ENCODE measurements around the gene KCNE3. TPM values are rescaled to one million over a fixed set of nuclear protein-coding genes. Genes with fewer than 3 reads are reported as not detected.
A peak's percentile ranks its signal among the peaks of the same experiment; 100 is the strongest.

The KCNE3 gene
- total RNA-seq, 1 experiment from 2014 or later = 0.73 TPM

- H3K4me3 ChIP-seq (ENCODE audit: low read length) = peak overlapping the region; percentile 92; the same call in 1 of the 2 replicates
- ATAC-seq (no peak), DNase-seq (peak; percentile 9)
- H3K27ac ChIP-seq (ENCODE audit: low read length) = peak overlapping the region; percentile 92
- H3K9ac ChIP-seq (ENCODE audit: low read length) = peak overlapping the region; percentile 96
- no peaks in the 10 kb centered on the region for H4K20me1 ChIP-seq (ENCODE audit: low read length)
- H3K4me1 ChIP-seq (ENCODE audit: insufficient read depth, low read length) = peaks cover 17% of the 10 kb centered on the region
- H3K36me3 ChIP-seq (ENCODE audit: low read depth, low read length) = no peaks in the 10 kb centered on the region
- peaks cover 4% of the 10 kb centered on the region for H3F3A ChIP-seq (ENCODE audit: low read length, unreplicated experiment)
- intact Hi-C loops (cut with micrococcal nuclease) = no loop called here
- BruUV-seq (replicated peaks) = TSS peak; percentile 49
- no peak overlapping the region for H2AFZ ChIP-seq (ENCODE audit: low read length)
- TF ChIP-seq EZH2 (IDR thresholded peaks at IDR 0.05; ENCODE audit: low read length, unreplicated experiment) (no peak), EZH2phosphoT487 (IDR thresholded peaks at IDR 0.05; ENCODE audit: borderline replicate concordance, low read length) (no peak)
- TF ChIP-seq, protein P1, sequence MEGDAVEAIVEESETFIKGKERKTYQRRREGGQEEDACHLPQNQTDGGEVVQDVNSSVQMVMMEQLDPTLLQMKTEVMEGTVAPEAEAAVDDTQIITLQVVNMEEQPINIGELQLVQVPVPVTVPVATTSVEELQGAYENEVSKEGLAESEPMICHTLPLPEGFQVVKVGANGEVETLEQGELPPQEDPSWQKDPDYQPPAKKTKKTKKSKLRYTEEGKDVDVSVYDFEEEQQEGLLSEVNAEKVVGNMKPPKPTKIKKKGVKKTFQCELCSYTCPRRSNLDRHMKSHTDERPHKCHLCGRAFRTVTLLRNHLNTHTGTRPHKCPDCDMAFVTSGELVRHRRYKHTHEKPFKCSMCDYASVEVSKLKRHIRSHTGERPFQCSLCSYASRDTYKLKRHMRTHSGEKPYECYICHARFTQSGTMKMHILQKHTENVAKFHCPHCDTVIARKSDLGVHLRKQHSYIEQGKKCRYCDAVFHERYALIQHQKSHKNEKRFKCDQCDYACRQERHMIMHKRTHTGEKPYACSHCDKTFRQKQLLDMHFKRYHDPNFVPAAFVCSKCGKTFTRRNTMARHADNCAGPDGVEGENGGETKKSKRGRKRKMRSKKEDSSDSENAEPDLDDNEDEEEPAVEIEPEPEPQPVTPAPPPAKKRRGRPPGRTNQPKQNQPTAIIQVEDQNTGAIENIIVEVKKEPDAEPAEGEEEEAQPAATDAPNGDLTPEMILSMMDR (conservative IDR thresholded peaks at IDR 0.05; ENCODE audit: low read depth, low read length) = no peak
- no peaks in the 10 kb centered on the region for H3K9me2 ChIP-seq (replicated peaks; ENCODE audit: low read length)
- H3K9me3 ChIP-seq (ENCODE audit: low read length) = no peaks in the 10 kb centered on the region
- no peaks in the 10 kb centered on the region for H3K79me2 ChIP-seq (ENCODE audit: low read length)
- POLR2A ChIA-PET (ENCODE audit: unreplicated experiment) = interaction anchor here (0.6 kb wide), 1 partner anchor 55 kb away, joined by 6 read pairs; no protein-coding TSS in a partner anchor
- CTCF ChIA-PET = interaction anchor here (0.7 kb wide), 1 partner anchor 13 kb away, joined by 6 read pairs; no protein-coding TSS in a partner anchor
- H3K27me3 ChIP-seq (ENCODE audit: low read length) = no peaks in the 10 kb centered on the region
- H3K4me2 ChIP-seq (ENCODE audit: low read length) = peak overlapping the region; percentile 87
Observed at GRCh38 chr11:74492084-74492483, 24.7 kb upstream of the KCNE3 start.

DNA sequence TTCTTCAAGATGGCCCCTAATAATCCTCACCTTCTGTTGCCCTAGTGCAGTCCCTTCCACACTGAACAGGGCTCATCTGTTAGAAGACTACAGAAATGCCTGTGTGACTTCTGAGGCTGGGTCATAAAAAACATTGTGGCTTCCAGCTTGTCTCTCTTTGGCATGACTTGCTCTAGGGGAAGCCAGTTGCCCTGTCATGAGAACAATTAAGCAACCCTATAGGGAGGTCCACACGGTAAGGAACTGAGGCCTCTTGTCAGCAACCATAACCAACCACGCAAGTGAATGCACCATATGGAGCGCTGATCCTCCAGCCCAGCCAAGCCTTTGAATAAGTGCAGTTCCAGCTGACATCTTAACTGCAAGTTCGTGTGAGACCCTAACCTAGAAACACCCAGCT lies 23.6 kb upstream of the KCNE3 start:
- ChIA-PET POLR2A (ENCODE audit: unreplicated experiment) (no interaction called here), CTCF (no interaction called here)
- Histone ChIP-seq H4K20me1 (ENCODE audit: low read length) (no peaks in the 10 kb centered on the region), H3K27me3 (ENCODE audit: low read length) (no peaks in the 10 kb centered on the region), H3K27ac (ENCODE audit: low read length) (no peak overlapping the region), H3K9me2 (replicated peaks; ENCODE audit: low read length) (no peaks in the 10 kb centered on the region), H3K4me3 (ENCODE audit: low read length) (no peak overlapping the region), H3K9ac (ENCODE audit: low read length) (no peak overlapping the region), H3K4me1 (ENCODE audit: insufficient read depth, low read length) (peaks cover 17% of the 10 kb centered on the region), H3K9me3 (ENCODE audit: low read length) (no peaks in the 10 kb centered on the region), H2AFZ (ENCODE audit: low read length) (no peak overlapping the region), H3K79me2 (ENCODE audit: low read length) (no peaks in the 10 kb centered on the region), H3K4me2 (ENCODE audit: low read length) (no peak overlapping the region), H3F3A (ENCODE audit: low read length, unreplicated experiment) (peaks cover 4% of the 10 kb centered on the region), H3K36me3 (ENCODE audit: low read depth, low read length) (no peaks in the 10 kb centered on the region)
- DNase-seq (no peak), ATAC-seq (no peak)
- TF ChIP-seq EZH2 (IDR thresholded peaks at IDR 0.05; ENCODE audit: low read length, unreplicated experiment) (no peak), EZH2phosphoT487 (IDR thresholded peaks at IDR 0.05; ENCODE audit: borderline replicate concordance, low read length) (no peak)
- TF ChIP-seq, protein P1 (conservative IDR thresholded peaks at IDR 0.05; ENCODE audit: low read depth, low read length) = no peak
- intact Hi-C loops (cut with micrococcal nuclease) = no loop called here
- no TSS peak for BruUV-seq (replicated peaks)

- BruUV-seq (replicated peaks) = no TSS peak
- Histone ChIP-seq H4K20me1 (ENCODE audit: low read length) (no peaks in the 10 kb centered on the region), H3K27ac (ENCODE audit: low read length) (no peak overlapping the region), H3K4me2 (ENCODE audit: low read length) (no peak overlapping the region), H2AFZ (ENCODE audit: low read length) (no peak overlapping the region), H3K9me3 (ENCODE audit: low read length) (no peaks in the 10 kb centered on the region), H3K9ac (ENCODE audit: low read length) (no peak overlapping the region), H3K9me2 (replicated peaks; ENCODE audit: low read length) (no peaks in the 10 kb centered on the region), H3F3A (ENCODE audit: low read length, unreplicated experiment) (no peaks in the 10 kb centered on the region), H3K4me3 (ENCODE audit: low read length) (no peak overlapping the region), H3K4me1 (ENCODE audit: insufficient read depth, low read length) (peaks cover 6% of the 10 kb centered on the region), H3K27me3 (ENCODE audit: low read length) (no peaks in the 10 kb centered on the region), H3K36me3 (ENCODE audit: low read depth, low read length) (no peaks in the 10 kb centered on the region), H3K79me2 (ENCODE audit: low read length) (no peaks in the 10 kb centered on the region)
- TF ChIP-seq EZH2phosphoT487 (IDR thresholded peaks at IDR 0.05; ENCODE audit: borderline replicate concordance, low read length) (no peak), EZH2 (IDR thresholded peaks at IDR 0.05; ENCODE audit: low read length, unreplicated experiment) (no peak)
- TF ChIP-seq, protein P1 (conservative IDR thresholded peaks at IDR 0.05; ENCODE audit: low read depth, low read length) = peak; percentile 78
- POLR2A ChIA-PET (ENCODE audit: unreplicated experiment) = no interaction called here
- DNase-seq = peak; percentile 59
- CTCF ChIA-PET = no interaction called here
- intact Hi-C loops (cut with micrococcal nuclease) = loop anchor here (1.0 kb wide), 1 partner anchor 82 kb away; no protein-coding TSS in a partner anchor
- ATAC-seq = peak; percentile 71
Observed at GRCh38 chr11:74487875-74488274, 20.5 kb upstream of the KCNE3 start.
